Panc1 (cell line): ENCODE data around the gene SLC26A3.

ENCODE experiments used
- CTCF ChIP-seq: fragments of 450-650 bp; IDR thresholded peaks from 2 replicates; pipeline ENCODE4 v1.5.1; 2017; ENCODE audit warnings: mild to moderate bottlenecking
- POLR2AphosphoS5 ChIP-seq: IDR thresholded peaks from 2 replicates; pipeline ENCODE4 v1.6.1; 2012; ENCODE audit warnings: mild to moderate bottlenecking, low read depth, low read length, moderate library complexity
- SIN3A ChIP-seq: IDR thresholded peaks from 2 replicates; pipeline ENCODE4 v1.6.1; 2012; ENCODE audit warnings: low read depth, mild to moderate bottlenecking, low read length, moderate library complexity, borderline replicate concordance; ENCODE audit not compliant: insufficient read depth
- TCF7L2 ChIP-seq: IDR thresholded peaks from 2 replicates; pipeline ENCODE4 v1.6.1; 2011; ENCODE audit warnings: mild to moderate bottlenecking, low read depth, low read length, inconsistent platforms
- TF ChIP-seq, protein P1 (sequence below), 2 experiments: IDR thresholded peaks; 2 replicates each; pipeline ENCODE4 v1.6.1; 2011 to 2012; ENCODE audit warnings: low read depth in 2 of 2, control low read depth in 1 of 2, low read length in 1 of 2, mild to moderate bottlenecking in 1 of 2, moderate library complexity in 1 of 2; ENCODE audit not compliant: insufficient read depth in 1 of 2

- TF ChIP-seq POLR2AphosphoS5 (no peak), CTCF (no peak), SIN3A (no peak), TCF7L2 (no peak)
- TF ChIP-seq, protein P1, sequence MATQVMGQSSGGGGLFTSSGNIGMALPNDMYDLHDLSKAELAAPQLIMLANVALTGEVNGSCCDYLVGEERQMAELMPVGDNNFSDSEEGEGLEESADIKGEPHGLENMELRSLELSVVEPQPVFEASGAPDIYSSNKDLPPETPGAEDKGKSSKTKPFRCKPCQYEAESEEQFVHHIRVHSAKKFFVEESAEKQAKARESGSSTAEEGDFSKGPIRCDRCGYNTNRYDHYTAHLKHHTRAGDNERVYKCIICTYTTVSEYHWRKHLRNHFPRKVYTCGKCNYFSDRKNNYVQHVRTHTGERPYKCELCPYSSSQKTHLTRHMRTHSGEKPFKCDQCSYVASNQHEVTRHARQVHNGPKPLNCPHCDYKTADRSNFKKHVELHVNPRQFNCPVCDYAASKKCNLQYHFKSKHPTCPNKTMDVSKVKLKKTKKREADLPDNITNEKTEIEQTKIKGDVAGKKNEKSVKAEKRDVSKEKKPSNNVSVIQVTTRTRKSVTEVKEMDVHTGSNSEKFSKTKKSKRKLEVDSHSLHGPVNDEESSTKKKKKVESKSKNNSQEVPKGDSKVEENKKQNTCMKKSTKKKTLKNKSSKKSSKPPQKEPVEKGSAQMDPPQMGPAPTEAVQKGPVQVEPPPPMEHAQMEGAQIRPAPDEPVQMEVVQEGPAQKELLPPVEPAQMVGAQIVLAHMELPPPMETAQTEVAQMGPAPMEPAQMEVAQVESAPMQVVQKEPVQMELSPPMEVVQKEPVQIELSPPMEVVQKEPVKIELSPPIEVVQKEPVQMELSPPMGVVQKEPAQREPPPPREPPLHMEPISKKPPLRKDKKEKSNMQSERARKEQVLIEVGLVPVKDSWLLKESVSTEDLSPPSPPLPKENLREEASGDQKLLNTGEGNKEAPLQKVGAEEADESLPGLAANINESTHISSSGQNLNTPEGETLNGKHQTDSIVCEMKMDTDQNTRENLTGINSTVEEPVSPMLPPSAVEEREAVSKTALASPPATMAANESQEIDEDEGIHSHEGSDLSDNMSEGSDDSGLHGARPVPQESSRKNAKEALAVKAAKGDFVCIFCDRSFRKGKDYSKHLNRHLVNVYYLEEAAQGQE (IDR thresholded peaks at IDR 0.05; ENCODE audit: insufficient read depth in 1 of 2, low read depth in 2 of 2, low read length in 1 of 2): no peak
These were observed 7.6 kb upstream of the SLC26A3 start for GRCh38 chr7:107810626-107811025.
